ENCODE data around the gene PTMA.

PTMA gene

DNA sequence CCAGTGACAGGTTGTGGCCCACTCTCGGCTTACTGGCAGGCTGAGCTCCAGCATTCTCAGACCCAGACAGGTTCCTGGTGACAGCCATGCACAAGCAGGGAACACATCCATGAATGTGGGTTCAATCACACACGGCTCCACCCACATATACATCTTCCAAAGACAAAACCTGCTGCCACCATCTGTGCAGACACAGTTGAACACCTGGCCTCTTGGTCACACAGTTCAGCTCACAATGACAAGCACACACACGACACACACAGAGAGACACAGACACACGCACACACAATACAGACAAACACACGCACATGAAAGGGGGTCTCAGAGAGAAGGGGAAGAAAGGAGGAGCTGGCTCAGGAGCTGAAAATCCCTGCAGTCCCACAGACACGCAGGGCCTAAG, 32.1 kb upstream of the PTMA start:
- POLR2A ChIA-PET (ENCODE audit: low non-redundant PET) = interaction anchor here (0.6 to 0.7 kb wide), 2 partner anchors 39 to 154 kb away, joined by 3 to 4 read pairs; no protein-coding TSS in a partner anchor
- CTCF ChIA-PET = interaction anchor here (0.5 to 8.1 kb wide), 4 partner anchors 35 to 476 kb away, joined by 3 to 111 read pairs (median 10); no protein-coding TSS in a partner anchor

DNA sequence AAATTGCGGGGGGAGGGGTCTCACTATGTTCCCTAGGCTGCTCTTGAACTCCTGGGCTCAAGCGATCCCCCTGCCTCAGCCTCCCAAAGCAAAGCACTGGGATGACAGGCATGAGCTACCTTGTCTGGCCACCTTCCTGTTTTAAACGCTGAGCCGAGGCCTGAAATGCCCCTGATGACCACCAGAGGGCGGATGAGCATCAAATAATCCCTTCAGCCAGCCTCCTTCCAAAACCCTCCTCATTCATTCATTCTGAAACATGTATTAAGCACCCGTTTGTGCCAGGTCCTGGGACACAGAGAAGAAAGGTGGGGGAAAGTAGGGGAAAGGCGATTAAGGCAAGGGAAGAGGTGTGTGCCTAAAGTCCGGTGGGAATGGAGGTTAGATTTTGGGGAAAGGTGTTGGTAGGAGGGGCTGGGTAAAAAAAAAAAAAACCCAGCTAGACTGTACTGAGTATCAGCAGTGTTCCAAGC, 30.7 kb upstream of the PTMA start:
- POLR2A ChIA-PET (ENCODE audit: low non-redundant PET) = interaction anchor here (0.7 to 1.2 kb wide), 6 partner anchors 17 to 64 kb away, joined by 3 to 9 read pairs (median 6); no protein-coding TSS in a partner anchor
- peak; percentile 68 for DNase-seq (ENCODE audit: low spot score)
- TF ChIP-seq, protein P1, sequence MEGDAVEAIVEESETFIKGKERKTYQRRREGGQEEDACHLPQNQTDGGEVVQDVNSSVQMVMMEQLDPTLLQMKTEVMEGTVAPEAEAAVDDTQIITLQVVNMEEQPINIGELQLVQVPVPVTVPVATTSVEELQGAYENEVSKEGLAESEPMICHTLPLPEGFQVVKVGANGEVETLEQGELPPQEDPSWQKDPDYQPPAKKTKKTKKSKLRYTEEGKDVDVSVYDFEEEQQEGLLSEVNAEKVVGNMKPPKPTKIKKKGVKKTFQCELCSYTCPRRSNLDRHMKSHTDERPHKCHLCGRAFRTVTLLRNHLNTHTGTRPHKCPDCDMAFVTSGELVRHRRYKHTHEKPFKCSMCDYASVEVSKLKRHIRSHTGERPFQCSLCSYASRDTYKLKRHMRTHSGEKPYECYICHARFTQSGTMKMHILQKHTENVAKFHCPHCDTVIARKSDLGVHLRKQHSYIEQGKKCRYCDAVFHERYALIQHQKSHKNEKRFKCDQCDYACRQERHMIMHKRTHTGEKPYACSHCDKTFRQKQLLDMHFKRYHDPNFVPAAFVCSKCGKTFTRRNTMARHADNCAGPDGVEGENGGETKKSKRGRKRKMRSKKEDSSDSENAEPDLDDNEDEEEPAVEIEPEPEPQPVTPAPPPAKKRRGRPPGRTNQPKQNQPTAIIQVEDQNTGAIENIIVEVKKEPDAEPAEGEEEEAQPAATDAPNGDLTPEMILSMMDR (conservative IDR thresholded peaks at IDR 0.05; ENCODE audit: low read depth) = peak; percentile 89
- CTCF ChIA-PET = interaction anchor here (0.6 to 8.1 kb wide), 27 partner anchors 11 to 1013 kb away, joined by 3 to 111 read pairs (median 3); partner anchors contain the start of gene PTMA
- H3K27ac ChIP-seq = peak overlapping the region; percentile 56

More for the DNA sequence above, 32.1 kb upstream of the PTMA start:
- no peak for DNase-seq (ENCODE audit: low spot score)
- TF ChIP-seq, protein P1 (conservative IDR thresholded peaks at IDR 0.05; ENCODE audit: low read depth) = no peak
- 0 out of 2 replicates have a peak overlapping the region, but pooled peaks have one; percentile 22 for H3K27ac ChIP-seq

DNA sequence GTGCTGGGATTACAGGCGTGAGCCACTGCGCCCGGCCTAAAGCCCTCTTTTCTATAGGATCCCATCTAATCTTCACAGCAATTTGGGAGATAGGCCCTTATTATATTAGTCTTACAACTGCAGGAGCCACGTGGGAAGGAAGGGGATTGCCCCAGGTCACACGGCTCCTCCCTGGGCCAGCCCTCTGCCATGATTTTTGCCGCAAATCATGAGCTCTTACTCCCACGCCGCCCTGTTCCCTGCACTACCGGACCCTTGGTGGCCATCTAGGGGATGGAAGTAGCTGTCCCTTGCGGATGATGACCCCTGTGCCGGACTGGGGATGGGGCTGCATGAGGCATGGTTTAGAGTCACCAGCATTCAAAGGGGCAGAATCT, 28.4 kb upstream of the PTMA start:
- TF ChIP-seq, protein P1 (conservative IDR thresholded peaks at IDR 0.05; ENCODE audit: low read depth) = no peak
- DNase-seq (ENCODE audit: low spot score) = no peak
- ChIA-PET CTCF (interaction anchor here (0.6 to 8.1 kb wide), 5 partner anchors 27 to 82 kb away, joined by 3 to 111 read pairs (median 3); partner anchors contain the start of gene PTMA), POLR2A (ENCODE audit: low non-redundant PET) (interaction anchor here (1.1 kb wide), 2 partner anchors 28 to 35 kb away, joined by 3 to 5 read pairs; partner anchors contain the start of gene PTMA)
- peak overlapping the region; percentile 97 for H3K27ac ChIP-seq

DNA sequence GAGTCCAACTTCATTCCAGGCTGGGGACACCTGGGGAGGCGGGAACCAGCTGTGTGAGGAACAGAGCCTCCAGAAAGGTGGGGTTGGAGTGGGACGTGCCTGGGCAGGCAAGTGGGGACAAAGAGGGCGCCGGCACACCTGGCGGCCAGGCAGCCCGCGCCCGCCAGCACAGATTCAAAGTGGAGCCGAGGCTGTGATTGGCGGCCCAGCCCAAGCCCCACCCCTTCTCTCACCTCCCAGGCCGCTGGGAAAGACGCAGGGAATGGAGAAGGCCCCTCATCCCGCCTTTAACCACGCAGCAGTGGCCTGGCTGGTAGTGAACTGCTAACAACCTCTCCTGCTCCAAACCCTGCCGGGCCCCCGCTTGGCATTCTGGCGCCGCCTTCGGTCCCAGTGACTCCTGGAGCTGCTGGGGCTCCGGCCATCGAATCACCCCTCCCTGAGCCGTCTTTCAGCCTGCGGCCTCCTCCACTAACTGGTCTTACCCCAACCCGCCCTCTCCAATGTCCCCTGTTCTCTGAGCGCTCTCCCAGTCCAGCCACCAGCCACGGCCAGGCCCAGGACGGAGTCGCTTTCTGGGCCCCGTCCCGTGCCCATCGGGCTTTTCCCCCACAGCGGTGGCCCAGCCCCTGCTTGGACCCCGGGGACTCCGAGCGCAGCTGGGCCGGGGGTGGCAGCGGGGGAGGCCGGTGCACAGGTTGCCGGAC, 27.9 kb upstream of the PTMA start:
- POLR2A ChIA-PET (ENCODE audit: low non-redundant PET) = interaction anchor here (0.6 to 1.1 kb wide), 3 partner anchors 28 to 121 kb away, joined by 3 to 5 read pairs (median 4); partner anchors contain the start of gene PTMA
- CTCF ChIA-PET = interaction anchor here (0.6 to 8.1 kb wide), 6 partner anchors 26 to 83 kb away, joined by 3 to 111 read pairs (median 3); partner anchors contain the start of gene PTMA

DNA sequence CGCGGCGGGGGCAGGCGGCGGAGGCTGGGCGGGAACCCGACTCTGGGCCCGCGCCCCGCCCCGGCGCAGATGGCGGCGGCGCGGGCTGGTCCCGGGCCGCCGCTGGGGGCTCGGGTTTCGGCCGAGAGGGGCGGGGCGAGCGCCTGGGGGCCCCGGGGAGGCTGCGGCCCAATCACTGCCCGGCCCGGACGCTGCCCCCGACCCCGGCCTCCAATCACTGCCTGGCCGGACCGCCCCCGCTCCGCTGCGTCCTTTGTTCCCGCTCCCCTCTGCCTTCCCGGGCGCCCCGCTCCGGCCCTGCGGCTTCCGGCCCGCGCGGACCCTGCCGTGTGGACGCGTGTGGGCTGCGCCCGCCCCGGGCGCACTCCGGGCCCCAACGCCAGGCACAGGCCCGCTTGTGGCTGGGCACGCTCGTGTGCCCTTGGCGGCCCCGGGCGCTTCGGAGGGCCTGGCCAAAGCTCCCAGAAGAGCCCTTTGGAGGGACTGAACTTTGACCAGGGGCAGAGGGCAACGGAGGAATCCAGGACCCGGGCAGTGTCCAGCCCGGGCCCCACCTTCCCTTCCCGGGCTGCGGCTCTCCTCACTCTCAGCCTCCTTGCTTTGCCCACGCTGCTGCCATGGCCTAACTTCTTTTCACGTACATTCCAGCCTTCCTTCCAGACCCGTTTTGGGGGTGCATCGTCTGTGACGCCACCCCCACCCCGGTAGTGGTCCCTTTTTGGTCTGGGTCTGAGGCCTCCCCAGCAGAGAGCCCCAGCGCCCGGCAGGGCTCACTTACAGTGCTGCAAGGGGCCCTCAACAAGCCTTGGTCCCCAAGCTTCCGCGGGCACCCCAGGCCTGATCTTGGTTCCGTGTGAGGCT, 27.1 kb upstream of the PTMA start:
- peak; percentile 71 for DNase-seq (ENCODE audit: low spot score)
- TF ChIP-seq, protein P1 (conservative IDR thresholded peaks at IDR 0.05; ENCODE audit: low read depth) = no peak
- POLR2A ChIA-PET (ENCODE audit: low non-redundant PET) = interaction anchor here (0.6 kb wide), 1 partner anchor 122 kb away, joined by 4 read pairs; no protein-coding TSS in a partner anchor

More for the DNA sequence above, 27.9 kb upstream of the PTMA start:
- TF ChIP-seq, protein P1 (conservative IDR thresholded peaks at IDR 0.05; ENCODE audit: low read depth) = no peak
- DNase-seq (ENCODE audit: low spot score) = peak; percentile 68
- peak overlapping the region; percentile 97 for H3K27ac ChIP-seq

More for the DNA sequence above, 27.1 kb upstream of the PTMA start:
- H3K27ac ChIP-seq = peak overlapping the region; percentile 97
- CTCF ChIA-PET = interaction anchor here (0.9 to 8.1 kb wide), 4 partner anchors 26 to 36 kb away, joined by 4 to 111 read pairs (median 12); no protein-coding TSS in a partner anchor

Data from RWPE1 (cell line).